Activated CD4-positive, alpha-beta memory T cell treated with anti-CD3 and anti-CD28 coated beads for 36 hours (primary cell): ENCODE measurements around the gene WNT5B. TPM values are rescaled to one million over a fixed set of nuclear protein-coding genes. Genes with fewer than 3 reads are reported as not detected.

Experiments
- CTCF ChIA-PET: fragments of 350-600 bp; sonication (Branson Sonifier 250); formaldehyde crosslinking; loops from one replicate; lab custom pipeline; 2021; ENCODE audit warnings: antibody characterized with exemption, inconsistent platforms; lab: Charles Lee
- POLR2A ChIA-PET: fragments of 350-600 bp; sonication (Branson Sonifier 250); formaldehyde crosslinking; loops from one replicate; lab custom pipeline; 2021; ENCODE audit warnings: antibody characterized with exemption; lab: Charles Lee
- DNase-seq: peaks from one replicate; pipeline ENCODE4 v3.0.0-alpha.2; 2020
- H3K27ac Mint-ChIP-seq: one replicate; pipeline ENCODE4 v1.8.0; 2021; ENCODE audit warnings: mixed read lengths
- H3K27me3 Mint-ChIP-seq: one replicate; pipeline ENCODE4 v1.8.0; 2021; ENCODE audit warnings: mixed read lengths
- H3K36me3 Mint-ChIP-seq: one replicate; pipeline ENCODE4 v1.8.0; 2021; ENCODE audit warnings: mixed read lengths
- H3K4me1 Mint-ChIP-seq: one replicate; pipeline ENCODE4 v1.8.0; 2021; ENCODE audit warnings: low read depth, mixed read lengths
- H3K4me3 Mint-ChIP-seq: one replicate; pipeline ENCODE4 v1.8.0; 2021; ENCODE audit warnings: mild to moderate bottlenecking, mixed read lengths
- H3K9me3 Mint-ChIP-seq: one replicate; pipeline ENCODE4 v1.8.0; 2021; ENCODE audit warnings: mixed read lengths
- intact Hi-C: fragments of 100-400 bp; cut with micrococcal nuclease; formaldehyde crosslinking; loops from one replicate; pipeline ENCODE4 v1.15.1; 2023
- total RNA-seq, 2 experiments: library from RNA; stranded (reverse); gene quantifications; one replicate each; pipeline ENCODE4 v1.2.3, GENCODE V29; 2021

Gene WNT5B
- total RNA-seq, 2 experiments from 2014 or later = not detected

DNA sequence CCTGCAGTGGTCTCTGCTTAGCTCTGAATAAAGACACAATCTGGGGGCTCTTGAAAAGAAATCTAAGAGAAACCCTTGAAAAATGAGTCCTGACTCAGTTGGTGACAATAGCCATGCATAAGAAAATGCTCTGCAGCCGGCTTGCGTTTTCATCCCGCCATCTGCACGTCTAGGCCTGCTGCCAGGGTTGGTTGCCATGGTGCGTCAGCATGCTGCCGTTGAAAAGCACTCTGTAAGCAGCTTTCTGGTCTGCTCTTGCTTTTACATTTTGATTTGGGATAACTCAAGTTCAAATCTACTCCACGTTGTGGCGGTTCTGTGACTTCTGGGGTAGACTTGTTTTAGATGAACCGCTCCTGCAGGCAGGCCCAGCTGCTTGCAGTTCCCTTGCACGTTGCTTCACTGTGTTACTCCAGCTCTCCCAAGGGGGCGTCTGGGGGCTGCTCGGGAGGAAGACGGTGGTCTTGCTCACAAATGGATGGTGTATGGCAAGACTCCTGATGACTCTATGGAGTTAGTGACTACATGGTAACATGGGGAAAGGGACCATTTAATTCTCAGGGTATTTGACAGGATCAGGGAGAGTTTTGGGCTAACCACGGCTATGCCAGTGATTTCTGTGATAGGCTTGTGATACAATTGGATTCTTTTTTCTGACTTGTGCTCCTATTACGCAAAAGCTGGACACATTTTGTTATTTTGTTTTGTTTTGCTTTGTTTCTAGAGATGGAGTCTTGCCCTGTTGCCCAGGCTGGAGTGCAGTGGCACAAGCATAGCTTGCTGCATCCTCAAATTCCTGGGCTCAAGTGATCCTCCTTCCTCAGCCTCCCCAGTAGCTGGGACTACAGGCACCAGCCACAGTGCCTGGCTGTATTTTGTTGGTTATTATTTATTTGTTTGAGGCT lies 15.8 kb downstream of the WNT5B start:
- intact Hi-C loops = no loop called here
- Mint-ChIP-seq H3K27ac (no peak overlapping the region), H3K4me3 (no peak overlapping the region), H3K4me1 (no peaks in the 10 kb centered on the region), H3K27me3 (peaks cover 6% of the 10 kb centered on the region), H3K36me3 (no peaks in the 10 kb centered on the region), H3K9me3 (no peaks in the 10 kb centered on the region)
- DNase-seq = no peak
- ChIA-PET CTCF (interaction anchor here (1.2 to 19.1 kb wide), 5 partner anchors 8 to 295 kb away, joined by 3 to 498 read pairs (median 8); no protein-coding TSS in a partner anchor), POLR2A (interaction anchor here (0.6 kb wide), 1 partner anchor 48 kb away, joined by 5 read pairs; no protein-coding TSS in a partner anchor)

GRCh38 chr12:1645819-1646218 lies 16.8 kb downstream of the WNT5B start:
- CTCF ChIA-PET = interaction anchor here (3.3 to 19.1 kb wide), 2 partner anchors 11 to 147 kb away, joined by 22 to 498 read pairs; no protein-coding TSS in a partner anchor

GRCh38 chr12:1646569-1647284 lies 17.7 kb downstream of the WNT5B start:
- ChIA-PET CTCF (interaction anchor here (19.1 kb wide), 1 partner anchor 146 kb away, joined by 498 read pairs; no protein-coding TSS in a partner anchor), POLR2A (no interaction called here)
- Mint-ChIP-seq H3K27me3 (peaks cover 11% of the 10 kb centered on the region), H3K9me3 (no peaks in the 10 kb centered on the region), H3K36me3 (no peaks in the 10 kb centered on the region), H3K4me1 (no peaks in the 10 kb centered on the region), H3K4me3 (no peak overlapping the region), H3K27ac (no peak overlapping the region)
- no peak for DNase-seq
- intact Hi-C loops = no loop called here

More at GRCh38 chr12:1645819-1646218, 16.8 kb downstream of the WNT5B start:
- Mint-ChIP-seq H3K36me3 (no peaks in the 10 kb centered on the region), H3K4me3 (no peak overlapping the region), H3K27me3 (peaks cover 8% of the 10 kb centered on the region), H3K27ac (no peak overlapping the region), H3K4me1 (no peaks in the 10 kb centered on the region), H3K9me3 (no peaks in the 10 kb centered on the region)
- POLR2A ChIA-PET = no interaction called here
- intact Hi-C loops = no loop called here
- DNase-seq = no peak

DNA sequence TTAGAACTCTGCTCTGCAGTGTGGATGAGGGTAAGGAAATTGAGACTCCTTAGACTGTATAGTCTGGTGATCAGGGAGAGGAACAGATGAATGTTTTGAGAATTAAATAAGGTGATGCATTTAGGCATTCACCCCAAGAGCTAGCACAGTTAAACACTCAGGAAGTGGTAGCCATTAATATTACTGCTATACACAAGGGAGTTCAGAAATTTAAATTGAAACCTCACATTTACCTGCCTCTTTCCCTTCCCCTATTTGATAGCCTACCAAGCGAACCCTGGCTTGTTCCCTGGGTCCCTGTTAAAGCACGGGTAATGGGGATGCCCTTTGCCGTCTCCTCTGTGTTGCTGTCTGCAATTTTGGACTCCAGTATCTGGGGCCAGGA lies 18.2 kb downstream of the WNT5B start:
- CTCF ChIA-PET = interaction anchor here (3.3 to 19.1 kb wide), 3 partner anchors 12 to 293 kb away, joined by 21 to 498 read pairs (median 27); no protein-coding TSS in a partner anchor
- Mint-ChIP-seq H3K4me3 (no peak overlapping the region), H3K27me3 (peaks cover 11% of the 10 kb centered on the region), H3K27ac (no peak overlapping the region), H3K9me3 (no peaks in the 10 kb centered on the region), H3K36me3 (no peaks in the 10 kb centered on the region), H3K4me1 (no peaks in the 10 kb centered on the region)
- intact Hi-C loops = no loop called here
- POLR2A ChIA-PET = no interaction called here
- no peak for DNase-seq

DNA sequence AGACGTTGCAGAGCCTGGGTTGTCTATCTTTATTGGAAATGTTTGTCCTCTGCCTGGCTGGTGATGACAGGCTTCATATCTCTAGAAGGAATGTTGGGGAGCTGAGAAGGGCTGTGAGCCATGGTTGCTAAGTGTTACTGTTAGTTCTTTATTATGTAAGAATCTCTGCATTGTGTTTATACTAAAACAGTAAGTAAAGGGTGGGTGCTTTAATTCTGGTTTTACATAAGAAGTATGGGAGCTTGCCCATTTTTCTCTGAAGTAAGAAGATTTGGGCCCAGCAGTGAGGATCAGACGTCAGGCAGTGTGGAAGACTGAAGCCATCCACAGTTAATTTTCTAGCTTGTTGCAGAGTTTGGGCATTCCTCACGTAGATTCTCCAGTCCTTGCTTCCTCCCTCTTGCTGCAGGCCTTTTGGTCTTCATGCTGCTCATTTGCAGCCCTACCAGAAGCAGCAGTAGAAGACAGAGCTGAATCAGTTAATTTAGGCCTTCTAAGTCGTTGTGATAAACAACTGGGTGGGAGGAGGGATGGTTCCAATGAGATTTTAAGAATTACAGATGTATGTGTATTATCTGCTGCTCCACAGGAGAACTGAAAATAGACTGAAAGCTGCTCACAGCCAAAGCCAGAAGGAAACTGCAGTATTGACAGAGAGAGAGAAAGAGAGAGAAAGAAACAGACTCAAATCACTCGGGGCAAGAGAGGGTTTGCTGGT lies 21.4 kb downstream of the WNT5B start:
- Mint-ChIP-seq H3K36me3 (no peaks in the 10 kb centered on the region), H3K27ac (no peak overlapping the region), H3K9me3 (no peaks in the 10 kb centered on the region), H3K4me1 (no peaks in the 10 kb centered on the region), H3K4me3 (no peak overlapping the region), H3K27me3 (peaks cover 10% of the 10 kb centered on the region)
- intact Hi-C loops = loop anchor here (5.0 kb wide), 1 partner anchor 42 kb away; the partner anchor contains the start of gene ADIPOR2
- DNase-seq = no peak
- CTCF ChIA-PET = interaction anchor here (1.1 to 19.1 kb wide), 7 partner anchors 10 to 289 kb away, joined by 3 to 498 read pairs (median 7); no protein-coding TSS in a partner anchor
- POLR2A ChIA-PET = no interaction called here

GRCh38 chr12:1650978-1651361 lies 21.9 kb downstream of the WNT5B start:
- Mint-ChIP-seq H3K4me1 (no peaks in the 10 kb centered on the region), H3K36me3 (no peaks in the 10 kb centered on the region), H3K9me3 (no peaks in the 10 kb centered on the region), H3K27ac (no peak overlapping the region), H3K27me3 (peaks cover 10% of the 10 kb centered on the region), H3K4me3 (no peak overlapping the region)
- DNase-seq = no peak
- ChIA-PET CTCF (interaction anchor here (1.1 to 19.1 kb wide), 4 partner anchors 26 to 289 kb away, joined by 3 to 498 read pairs (median 16); no protein-coding TSS in a partner anchor), POLR2A (no interaction called here)
- intact Hi-C loops = loop anchor here (5.0 kb wide), 1 partner anchor 41 kb away; the partner anchor contains the start of gene ADIPOR2

- Mint-ChIP-seq H3K4me1 (no peaks in the 10 kb centered on the region), H3K27me3 (peaks cover 10% of the 10 kb centered on the region), H3K4me3 (no peak overlapping the region), H3K27ac (no peak overlapping the region), H3K36me3 (no peaks in the 10 kb centered on the region), H3K9me3 (no peaks in the 10 kb centered on the region)
- DNase-seq = no peak
- intact Hi-C loops = loop anchor here (1.0 to 5.0 kb wide), 3 partner anchors 40 to 288 kb away; partner anchors contain the start of gene ADIPOR2
- ChIA-PET POLR2A (interaction anchor here (2.0 kb wide), 1 partner anchor 139 kb away, joined by 9 read pairs; no protein-coding TSS in a partner anchor), CTCF (interaction anchor here (0.6 to 19.1 kb wide), 10 partner anchors 8 to 288 kb away, joined by 3 to 498 read pairs (median 7); partner anchors contain the start of gene WNT5B)
Observed at GRCh38 chr12:1651946-1652345, 22.9 kb downstream of the WNT5B start.

DNA sequence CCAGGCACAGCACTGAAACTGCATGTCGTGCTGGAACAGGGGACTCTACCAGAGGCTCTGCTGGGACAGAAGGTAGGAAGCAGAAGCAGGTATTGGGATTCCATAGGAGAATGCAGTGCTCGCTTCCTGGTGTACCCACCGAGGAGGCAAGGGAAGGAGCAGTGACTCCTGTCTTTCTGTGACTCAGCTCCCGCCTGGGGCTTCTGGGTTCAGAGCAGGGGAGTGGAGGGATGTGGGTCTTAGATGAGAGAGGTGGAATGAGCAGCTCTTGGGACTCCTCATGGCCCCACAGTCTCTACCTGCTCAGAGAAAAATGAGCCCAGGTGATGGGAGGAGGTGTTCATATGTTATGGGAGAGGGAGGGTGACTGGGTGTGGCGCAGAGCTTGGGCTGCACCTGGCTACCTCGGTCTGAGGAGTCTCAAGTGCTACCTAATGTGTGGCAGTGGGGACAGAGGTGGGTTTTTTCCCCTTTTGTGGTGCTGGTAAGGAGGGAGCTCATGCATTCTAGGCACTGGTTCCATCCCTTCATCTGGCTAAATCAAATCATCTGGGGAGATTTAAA lies 26.3 kb downstream of the WNT5B start:
- Mint-ChIP-seq H3K9me3 (no peaks in the 10 kb centered on the region), H3K36me3 (no peaks in the 10 kb centered on the region), H3K27ac (no peak overlapping the region), H3K27me3 (peaks cover 5% of the 10 kb centered on the region), H3K4me1 (peaks cover 3% of the 10 kb centered on the region), H3K4me3 (no peak overlapping the region)
- DNase-seq = no peak
- intact Hi-C loops = no loop called here
- CTCF ChIA-PET = interaction anchor here (1.0 to 19.1 kb wide), 8 partner anchors 9 to 537 kb away, joined by 3 to 498 read pairs (median 4); no protein-coding TSS in a partner anchor
- POLR2A ChIA-PET = interaction anchor here (1.2 kb wide), 1 partner anchor 136 kb away, joined by 3 read pairs; no protein-coding TSS in a partner anchor

GRCh38 chr12:1656902-1657301 lies 27.9 kb downstream of the WNT5B start:
- Mint-ChIP-seq H3K9me3 (no peaks in the 10 kb centered on the region), H3K27me3 (no peaks in the 10 kb centered on the region), H3K27ac (no peak overlapping the region), H3K4me1 (peaks cover 12% of the 10 kb centered on the region), H3K4me3 (no peak overlapping the region), H3K36me3 (no peaks in the 10 kb centered on the region)
- no peak for DNase-seq
- CTCF ChIA-PET = interaction anchor here (1.3 to 19.1 kb wide), 3 partner anchors 22 to 283 kb away, joined by 5 to 498 read pairs (median 10); no protein-coding TSS in a partner anchor
- intact Hi-C loops = no loop called here
- POLR2A ChIA-PET = interaction anchor here (0.6 kb wide), 1 partner anchor 55 kb away, joined by 3 read pairs; no protein-coding TSS in a partner anchor

- no peak for DNase-seq
- Mint-ChIP-seq H3K27me3 (no peaks in the 10 kb centered on the region), H3K36me3 (no peaks in the 10 kb centered on the region), H3K4me3 (no peak overlapping the region), H3K4me1 (peaks cover 14% of the 10 kb centered on the region), H3K9me3 (no peaks in the 10 kb centered on the region), H3K27ac (no peak overlapping the region)
- intact Hi-C loops = no loop called here
- ChIA-PET POLR2A (interaction anchor here (0.6 kb wide), 1 partner anchor 55 kb away, joined by 3 read pairs; no protein-coding TSS in a partner anchor), CTCF (interaction anchor here (1.6 to 19.1 kb wide), 2 partner anchors 135 to 282 kb away, joined by 10 to 498 read pairs; no protein-coding TSS in a partner anchor)
Observed at GRCh38 chr12:1657688-1658087, 28.7 kb downstream of the WNT5B start.
